SK-N-SH treated with all-trans-retinoic acid at 6 μM for 48 hours (cell line): ENCODE data around the gene SMIM24.
A peak's percentile ranks its signal among the peaks of the same experiment; 100 is the strongest.

Experiments
- ARNTL ChIP-seq: fragments of 450-650 bp; formaldehyde crosslinking; IDR thresholded peaks from 2 replicates; pipeline ENCODE4 v1.5.0; 2020; ENCODE audit warnings: low read depth, mild to moderate bottlenecking, moderate library complexity, borderline replicate concordance
- BACH2 ChIP-seq: fragments of 250-450 bp; sonication (Bioruptor Pico); IDR thresholded peaks from 2 replicates; pipeline ENCODE4 v1.9.0; 2021; ENCODE audit warnings: mild to moderate bottlenecking, borderline replicate concordance
- CSDC2 ChIP-seq: fragments of 250-450 bp; sonication (Bioruptor Pico); IDR thresholded peaks from 2 replicates; pipeline ENCODE4 v1.5.0; 2020; ENCODE audit warnings: mild to moderate bottlenecking, moderate library complexity
- PATZ1 ChIP-seq: fragments of 250-450 bp; sonication (Bioruptor Pico); IDR thresholded peaks from 2 replicates; pipeline ENCODE4 v1.8.0; 2020; ENCODE audit warnings: mild to moderate bottlenecking, moderate library complexity, borderline replicate concordance
- PPARA ChIP-seq: fragments of 250-450 bp; sonication (Bioruptor Pico); IDR thresholded peaks from 2 replicates; pipeline ENCODE4 v1.5.0; 2020; ENCODE audit warnings: mild to moderate bottlenecking, borderline replicate concordance
- SNAI2 ChIP-seq: fragments of 250-450 bp; sonication (Bioruptor Pico); IDR thresholded peaks from 2 replicates; pipeline ENCODE4 v1.5.0; 2020; ENCODE audit warnings: mild to moderate bottlenecking, moderate library complexity
- ZC3H10 ChIP-seq: fragments of 250-450 bp; sonication (Bioruptor Pico); IDR thresholded peaks from 2 replicates; pipeline ENCODE4 v1.5.1; 2021; ENCODE audit warnings: mild to moderate bottlenecking, moderate library complexity
- ZFP3 ChIP-seq: fragments of 250-450 bp; sonication (Bioruptor Pico); IDR thresholded peaks from 2 replicates; pipeline ENCODE4 v1.5.0; 2020; ENCODE audit warnings: mild to moderate bottlenecking, moderate library complexity
- ZNF565 ChIP-seq: fragments of 450-650 bp; formaldehyde crosslinking; conservative IDR thresholded peaks from 2 replicates; pipeline ENCODE4 v1.5.0; 2020; ENCODE audit warnings: low read depth, mild to moderate bottlenecking, moderate library complexity
- ZNF70 ChIP-seq: fragments of 450-650 bp; formaldehyde crosslinking; IDR thresholded peaks from 2 replicates; pipeline ENCODE4 v1.5.0; 2020; ENCODE audit warnings: mild to moderate bottlenecking, moderate library complexity
- ZNF8 ChIP-seq: fragments of 450-650 bp; formaldehyde crosslinking; IDR thresholded peaks from 2 replicates; pipeline ENCODE4 v1.5.0; 2020; ENCODE audit warnings: mild to moderate bottlenecking, moderate library complexity
- TF ChIP-seq, protein P1 (sequence below): fragments of 250-450 bp; sonication (Bioruptor Pico); IDR thresholded peaks from 2 replicates; pipeline ENCODE4 v1.8.0; 2021; ENCODE audit warnings: low read depth, mild to moderate bottlenecking, moderate library complexity, borderline replicate concordance
- TF ChIP-seq, protein P2 (sequence below): fragments of 250-450 bp; sonication (Bioruptor Pico); IDR thresholded peaks from 2 replicates; pipeline ENCODE4 v1.5.1; 2020; ENCODE audit warnings: low read depth, mild to moderate bottlenecking, moderate library complexity
- TF ChIP-seq, protein P3 (sequence below): fragments of 250-450 bp; sonication (Bioruptor Pico); IDR thresholded peaks from 2 replicates; pipeline ENCODE4 v1.5.0; 2020; ENCODE audit warnings: mild to moderate bottlenecking, moderate library complexity

DNA sequence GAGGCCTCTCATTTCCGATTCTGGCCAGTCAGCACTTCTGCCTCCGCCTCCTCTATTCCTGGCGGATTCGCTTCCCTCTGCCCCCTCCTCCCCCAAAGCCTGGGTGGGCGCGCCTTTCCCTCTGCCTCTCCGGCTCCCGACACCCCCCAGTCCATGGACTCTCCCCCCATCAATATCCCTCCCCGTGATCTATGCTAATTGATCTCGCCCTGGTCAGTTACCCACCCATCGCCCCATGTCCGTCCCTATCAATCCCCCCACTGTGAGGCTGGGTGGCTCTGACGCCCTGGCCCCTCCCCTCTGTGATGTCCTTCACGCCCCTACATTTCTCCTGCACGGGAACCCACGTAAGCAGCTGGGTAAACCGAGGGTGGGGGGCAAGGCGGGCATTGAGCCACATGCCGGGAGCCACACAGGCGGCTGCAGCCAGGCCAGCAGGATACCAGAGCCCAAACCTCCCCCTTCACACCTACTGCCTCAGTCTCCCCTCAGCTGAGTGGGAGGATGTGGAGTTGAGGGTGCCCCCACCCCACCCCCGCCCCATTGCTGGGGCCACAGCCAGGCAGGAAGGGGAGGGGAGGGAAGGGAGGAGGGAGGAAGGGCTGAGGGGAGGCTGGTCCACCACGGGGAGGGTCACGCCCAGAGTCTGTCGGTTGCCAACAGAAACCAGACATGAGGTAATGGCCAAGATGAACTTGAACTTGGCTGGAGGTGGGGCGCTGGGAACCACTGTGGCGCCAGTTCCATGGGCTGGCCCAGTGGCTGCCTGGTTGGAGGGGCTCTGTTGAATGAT, 21.0 kb downstream of the SMIM24 start:
- TF ChIP-seq CSDC2 (no peak), ZNF70 (0 out of 2 replicates have a peak, but pooled peaks have one; percentile 2), BACH2 (CRISPR knock-in tag) (0 out of 2 replicates have a peak, but pooled peaks have one; percentile 61), PPARA (CRISPR knock-in tag) (no peak), ZNF565 (CRISPR knock-in tag) (no peak), ZNF8 (CRISPR knock-in tag) (no peak), ZC3H10 (CRISPR knock-in tag) (no peak), ZFP3 (CRISPR knock-in tag) (no peak; the same call in 1 of the 2 replicates), PATZ1 (CRISPR knock-in tag) (peak; percentile 74; the same call in 1 of the 2 replicates), SNAI2 (CRISPR knock-in tag) (no peak), ARNTL (CRISPR knock-in tag) (no peak)
- TF ChIP-seq, protein P1, sequence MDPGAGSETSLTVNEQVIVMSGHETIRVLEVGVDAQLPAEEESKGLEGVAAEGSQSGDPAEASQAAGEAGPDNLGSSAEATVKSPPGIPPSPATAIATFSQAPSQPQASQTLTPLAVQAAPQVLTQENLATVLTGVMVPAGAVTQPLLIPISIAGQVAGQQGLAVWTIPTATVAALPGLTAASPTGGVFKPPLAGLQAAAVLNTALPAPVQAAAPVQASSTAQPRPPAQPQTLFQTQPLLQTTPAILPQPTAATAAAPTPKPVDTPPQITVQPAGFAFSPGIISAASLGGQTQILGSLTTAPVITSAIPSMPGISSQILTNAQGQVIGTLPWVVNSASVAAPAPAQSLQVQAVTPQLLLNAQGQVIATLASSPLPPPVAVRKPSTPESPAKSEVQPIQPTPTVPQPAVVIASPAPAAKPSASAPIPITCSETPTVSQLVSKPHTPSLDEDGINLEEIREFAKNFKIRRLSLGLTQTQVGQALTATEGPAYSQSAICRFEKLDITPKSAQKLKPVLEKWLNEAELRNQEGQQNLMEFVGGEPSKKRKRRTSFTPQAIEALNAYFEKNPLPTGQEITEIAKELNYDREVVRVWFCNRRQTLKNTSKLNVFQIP: no peak
- TF ChIP-seq, protein P2, sequence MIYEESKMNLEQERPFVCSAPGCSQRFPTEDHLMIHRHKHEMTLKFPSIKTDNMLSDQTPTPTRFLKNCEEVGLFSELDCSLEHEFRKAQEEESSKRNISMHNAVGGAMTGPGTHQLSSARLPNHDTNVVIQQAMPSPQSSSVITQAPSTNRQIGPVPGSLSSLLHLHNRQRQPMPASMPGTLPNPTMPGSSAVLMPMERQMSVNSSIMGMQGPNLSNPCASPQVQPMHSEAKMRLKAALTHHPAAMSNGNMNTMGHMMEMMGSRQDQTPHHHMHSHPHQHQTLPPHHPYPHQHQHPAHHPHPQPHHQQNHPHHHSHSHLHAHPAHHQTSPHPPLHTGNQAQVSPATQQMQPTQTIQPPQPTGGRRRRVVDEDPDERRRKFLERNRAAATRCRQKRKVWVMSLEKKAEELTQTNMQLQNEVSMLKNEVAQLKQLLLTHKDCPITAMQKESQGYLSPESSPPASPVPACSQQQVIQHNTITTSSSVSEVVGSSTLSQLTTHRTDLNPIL: no peak
- TF ChIP-seq, protein P3, sequence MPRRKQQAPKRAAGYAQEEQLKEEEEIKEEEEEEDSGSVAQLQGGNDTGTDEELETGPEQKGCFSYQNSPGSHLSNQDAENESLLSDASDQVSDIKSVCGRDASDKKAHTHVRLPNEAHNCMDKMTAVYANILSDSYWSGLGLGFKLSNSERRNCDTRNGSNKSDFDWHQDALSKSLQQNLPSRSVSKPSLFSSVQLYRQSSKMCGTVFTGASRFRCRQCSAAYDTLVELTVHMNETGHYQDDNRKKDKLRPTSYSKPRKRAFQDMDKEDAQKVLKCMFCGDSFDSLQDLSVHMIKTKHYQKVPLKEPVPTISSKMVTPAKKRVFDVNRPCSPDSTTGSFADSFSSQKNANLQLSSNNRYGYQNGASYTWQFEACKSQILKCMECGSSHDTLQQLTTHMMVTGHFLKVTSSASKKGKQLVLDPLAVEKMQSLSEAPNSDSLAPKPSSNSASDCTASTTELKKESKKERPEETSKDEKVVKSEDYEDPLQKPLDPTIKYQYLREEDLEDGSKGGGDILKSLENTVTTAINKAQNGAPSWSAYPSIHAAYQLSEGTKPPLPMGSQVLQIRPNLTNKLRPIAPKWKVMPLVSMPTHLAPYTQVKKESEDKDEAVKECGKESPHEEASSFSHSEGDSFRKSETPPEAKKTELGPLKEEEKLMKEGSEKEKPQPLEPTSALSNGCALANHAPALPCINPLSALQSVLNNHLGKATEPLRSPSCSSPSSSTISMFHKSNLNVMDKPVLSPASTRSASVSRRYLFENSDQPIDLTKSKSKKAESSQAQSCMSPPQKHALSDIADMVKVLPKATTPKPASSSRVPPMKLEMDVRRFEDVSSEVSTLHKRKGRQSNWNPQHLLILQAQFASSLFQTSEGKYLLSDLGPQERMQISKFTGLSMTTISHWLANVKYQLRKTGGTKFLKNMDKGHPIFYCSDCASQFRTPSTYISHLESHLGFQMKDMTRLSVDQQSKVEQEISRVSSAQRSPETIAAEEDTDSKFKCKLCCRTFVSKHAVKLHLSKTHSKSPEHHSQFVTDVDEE (CRISPR knock-in tag): no peak; the same call in 1 of the 2 replicates
